Measurements from ENCODE around the gene SIX4.

- TF ChIP-seq CTCF (IDR thresholded peaks at IDR 0.05): no peak
- TF ChIP-seq POLR2A (IDR thresholded peaks at IDR 0.05): no peak
These were observed 53.2 kb downstream of the SIX4 start for GRCh38 chr14:60670989-60671388.
